ENCODE results near the gene TSSK6.

The TSSK6 gene

GRCh38 chr19:19544257-19544953, 29.1 kb upstream of the TSSK6 start:
- DNase-seq: no peak

GRCh38 chr19:19543640-19544039, 28.3 kb upstream of the TSSK6 start:
- no peak for DNase-seq

DNA sequence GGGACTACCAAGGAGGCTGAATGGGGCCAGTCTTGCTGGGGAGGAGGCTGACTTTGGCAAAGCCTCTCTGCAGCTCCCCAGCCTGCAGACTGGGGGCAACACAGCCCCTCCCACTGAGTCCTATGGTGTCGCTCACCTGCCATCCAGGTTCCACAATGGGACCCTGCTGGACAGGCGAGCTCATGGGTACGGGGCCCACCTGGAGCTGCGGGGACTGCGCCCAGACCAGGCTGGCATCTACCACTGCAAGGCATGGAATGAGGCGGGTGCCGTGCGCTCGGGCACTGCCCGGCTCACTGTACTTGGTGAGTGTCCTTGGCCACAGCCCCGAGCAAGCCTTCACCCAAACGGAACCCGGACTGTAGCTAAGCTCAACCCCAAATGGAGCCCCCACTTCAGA, 27.8 kb upstream of the TSSK6 start:
- no peak for DNase-seq

DNA sequence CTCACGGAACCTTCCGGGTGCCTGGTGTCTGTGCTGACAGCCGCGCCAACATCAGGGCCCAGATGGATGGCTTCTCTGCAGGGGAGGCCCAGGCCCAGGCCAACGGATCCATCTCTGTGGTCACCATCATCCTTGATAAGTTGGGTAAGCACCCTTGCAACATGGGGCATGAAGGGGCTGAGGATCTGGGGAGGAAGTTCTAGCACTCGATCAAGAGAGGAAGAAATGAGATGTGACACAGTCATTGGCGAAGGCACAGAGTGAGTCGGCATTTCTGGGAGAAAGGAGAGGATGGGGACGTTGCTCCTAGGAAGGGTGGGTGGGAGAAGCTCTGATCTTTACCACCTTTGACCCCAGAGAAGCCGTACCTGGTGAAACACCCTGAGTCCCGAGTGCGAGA, 27.2 kb upstream of the TSSK6 start:
- DNase-seq: no peak

- no peak for DNase-seq
These were observed 26.3 kb upstream of the TSSK6 start for GRCh38 chr19:19541616-19542015.

DNA sequence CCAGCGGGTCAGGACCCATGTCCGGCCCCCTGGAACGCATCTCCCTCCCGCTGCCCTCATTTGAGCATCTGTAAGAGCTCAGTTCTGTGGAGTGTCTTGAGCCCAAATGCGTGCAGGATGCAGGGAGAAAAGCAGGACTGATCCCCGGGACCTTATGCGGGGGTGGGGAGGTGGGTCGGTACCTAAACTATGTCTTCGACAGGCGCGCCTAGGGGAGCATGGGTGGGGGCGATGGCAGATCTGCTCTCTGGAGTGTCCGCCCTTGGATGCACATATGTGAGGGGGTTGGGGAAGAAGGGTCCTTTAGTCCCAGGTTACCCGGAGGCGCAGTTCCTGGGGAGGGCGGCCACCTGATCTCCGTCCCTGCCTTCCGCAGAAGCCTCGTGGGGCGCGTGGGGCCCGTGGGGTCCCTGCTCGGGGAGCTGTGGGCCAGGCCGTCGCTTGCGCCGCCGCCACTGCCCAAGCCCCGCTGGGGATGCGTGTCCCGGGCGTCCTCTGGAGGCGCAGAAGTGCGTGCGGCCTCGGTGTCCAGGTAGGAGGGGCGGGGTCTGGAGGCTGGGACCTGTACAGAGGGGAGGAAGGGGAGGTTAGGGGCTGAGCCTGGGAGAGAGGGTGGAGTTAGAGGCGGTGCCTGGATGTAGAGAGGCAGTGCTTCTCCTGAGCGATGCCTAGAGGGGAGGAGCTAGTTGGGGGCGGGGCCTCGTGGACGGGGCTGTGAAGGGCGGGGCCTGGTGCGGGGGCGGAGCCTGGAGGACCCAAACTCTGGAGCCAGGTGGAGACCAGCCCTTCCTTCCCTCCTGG, 25.6 kb upstream of the TSSK6 start:
- DNase-seq: no peak

DNA sequence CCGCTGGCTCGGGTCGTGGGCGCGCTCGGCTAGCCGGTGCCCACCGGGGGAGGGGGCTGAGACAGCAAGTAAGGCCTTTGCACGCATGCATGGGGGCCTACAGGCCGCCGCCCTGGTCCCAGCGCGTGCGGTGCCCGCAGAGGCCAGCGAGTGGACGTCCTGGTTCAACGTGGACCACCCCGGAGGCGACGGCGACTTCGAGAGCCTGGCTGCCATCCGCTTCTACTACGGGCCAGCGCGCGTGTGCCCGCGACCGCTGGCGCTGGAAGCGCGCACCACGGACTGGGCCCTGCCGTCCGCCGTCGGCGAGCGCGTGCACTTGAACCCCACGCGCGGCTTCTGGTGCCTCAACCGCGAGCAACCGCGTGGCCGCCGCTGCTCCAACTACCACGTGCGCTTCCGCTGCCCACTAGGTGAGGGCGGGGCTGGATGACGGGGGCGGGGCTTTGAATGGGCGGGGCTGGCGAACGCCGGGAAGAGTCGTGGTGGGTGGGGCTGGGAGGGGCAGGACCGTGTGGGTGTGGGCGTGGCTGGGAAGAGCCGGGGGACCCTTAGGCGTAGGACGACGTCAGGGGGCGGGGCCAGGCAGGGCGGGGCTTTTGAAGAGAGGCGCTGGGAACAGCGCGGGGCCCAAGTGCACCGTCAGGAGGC, 24.8 kb upstream of the TSSK6 start:
- no peak for DNase-seq

- no peak for DNase-seq
These were observed 24.3 kb upstream of the TSSK6 start for GRCh38 chr19:19539698-19540063.

GRCh38 chr19:19538785-19539166, 23.4 kb upstream of the TSSK6 start:
- DNase-seq: no peak

DNA sequence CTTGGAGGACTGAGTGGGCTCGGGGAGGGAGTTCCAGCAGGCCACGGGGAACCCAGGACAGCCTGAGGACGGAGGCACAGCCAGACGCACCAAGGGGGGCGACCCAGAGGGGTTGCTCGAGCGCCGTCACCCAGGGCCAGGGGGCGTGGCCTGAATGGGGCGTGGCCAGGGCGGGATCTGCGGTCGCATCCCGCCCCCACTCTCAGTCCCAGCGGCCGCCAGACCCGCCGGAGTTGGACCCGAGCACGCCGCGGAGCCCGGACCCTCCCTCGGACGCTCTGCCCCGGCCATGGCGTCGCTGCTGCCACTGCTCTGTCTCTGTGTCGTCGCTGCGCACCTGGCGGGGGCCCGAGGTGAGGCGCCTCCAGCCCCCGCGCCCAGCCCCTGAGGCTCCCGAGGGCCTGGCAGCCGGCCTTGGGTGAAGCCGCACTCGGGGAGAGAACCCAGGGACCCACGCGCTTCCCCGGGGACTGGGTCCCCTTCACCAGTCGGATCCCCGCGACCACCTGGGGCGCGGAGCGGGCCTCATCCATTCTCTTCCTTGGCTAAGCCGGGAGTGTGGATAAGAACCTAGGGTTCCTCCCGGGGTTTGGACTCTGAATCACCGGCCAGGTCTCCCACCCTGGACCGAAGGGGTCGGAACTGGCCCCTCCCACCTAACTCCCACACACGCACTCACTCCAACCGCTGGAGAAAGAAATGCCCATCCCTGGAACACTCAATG, 22.9 kb upstream of the TSSK6 start, which contains the start of gene CILP2:
CILP2 (plus strand) TSS at position 205 of the 724 bp plus-strand sequence; CDS start at position 290, 85 bp downstream.
- no peak for DNase-seq

DNA sequence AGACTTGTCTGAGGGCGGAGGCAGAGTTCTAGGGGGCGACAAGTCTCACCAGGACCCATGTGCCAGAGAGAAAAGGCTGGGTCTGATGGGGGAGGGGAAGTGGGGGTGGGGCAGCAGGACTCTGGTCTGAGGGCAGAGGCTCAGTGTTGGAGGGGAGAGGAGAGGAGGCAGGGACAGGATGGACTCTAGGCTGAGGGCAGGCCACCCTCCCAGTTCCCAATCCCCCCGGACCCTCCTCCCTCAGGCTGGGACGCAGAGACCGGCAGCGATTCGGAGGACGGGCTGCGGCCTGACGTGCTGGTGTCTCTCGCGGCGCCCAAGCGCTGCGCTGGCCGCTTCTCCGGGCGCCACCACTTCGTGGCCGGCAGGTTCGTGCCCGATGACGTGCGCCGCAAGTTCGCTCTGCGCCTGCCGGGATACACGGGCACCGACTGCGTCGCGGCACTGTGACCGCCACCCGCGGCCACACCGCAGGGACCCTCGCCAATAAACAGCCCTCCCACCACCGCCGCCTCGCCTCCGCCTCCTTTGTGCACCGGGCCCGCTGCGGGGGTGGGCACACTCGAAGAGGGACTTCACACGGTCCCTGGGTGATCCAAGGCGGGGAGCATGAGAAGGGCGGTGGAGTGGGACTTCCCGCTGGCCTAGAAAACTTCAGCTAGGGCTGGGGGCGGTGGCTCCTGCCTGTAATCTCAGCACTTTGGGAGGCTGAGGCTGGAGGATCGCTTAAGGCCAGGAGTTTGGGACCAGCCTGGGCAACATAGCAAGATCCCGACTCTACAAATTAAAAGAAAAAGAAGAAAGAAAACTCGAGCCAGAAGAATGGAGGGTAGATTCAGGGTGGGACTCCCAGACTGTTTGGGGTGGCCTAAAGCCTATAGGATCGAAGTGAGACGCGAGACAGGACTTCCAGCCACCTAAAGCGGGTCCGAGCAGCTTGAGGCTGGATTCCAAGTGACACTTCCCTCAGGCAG, 22.0 kb upstream of the TSSK6 start:
- DNase-seq: no peak

- DNase-seq: no peak
These were observed 20.2 kb upstream of the TSSK6 start for GRCh38 chr19:19535311-19536191.

DNA sequence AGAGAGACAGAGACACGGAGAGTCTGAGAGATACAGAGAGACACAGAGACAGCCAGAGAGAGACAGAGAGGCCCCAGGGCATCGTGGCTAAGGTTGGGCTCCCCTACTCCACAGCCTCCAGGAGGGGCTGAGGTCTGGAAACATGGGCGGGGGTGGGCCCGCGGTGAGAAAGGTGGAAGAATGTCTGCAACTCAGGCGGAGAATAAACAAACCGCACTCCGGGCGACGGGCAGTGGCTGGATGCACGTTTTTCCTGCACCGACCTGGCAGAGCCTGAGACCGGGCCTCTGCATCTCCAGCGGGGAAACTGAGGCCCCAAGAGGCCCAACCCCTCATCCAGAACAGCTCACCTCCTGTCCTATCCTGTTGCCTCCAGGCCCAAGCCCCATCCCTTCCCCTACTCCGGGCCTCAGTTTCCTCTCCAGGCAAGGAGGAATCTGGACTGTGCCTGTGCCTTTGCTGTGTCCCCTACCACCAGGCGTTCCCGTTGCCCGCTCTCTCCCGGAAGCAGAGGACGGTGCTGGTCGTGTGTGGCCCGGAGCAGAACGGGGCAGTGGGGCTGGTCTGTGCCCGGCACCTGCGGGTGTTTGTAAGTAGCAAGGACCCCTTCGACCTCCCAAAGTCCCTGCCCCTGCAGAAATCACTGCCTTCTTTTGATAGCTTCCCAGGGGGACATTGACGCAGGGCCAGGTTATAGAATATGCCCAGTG, 19.4 kb upstream of the TSSK6 start:
- DNase-seq: no peak

GRCh38 chr19:19533841-19534240, 18.5 kb upstream of the TSSK6 start:
- DNase-seq: no peak

GRCh38 chr19:19532806-19533701, 17.7 kb upstream of the TSSK6 start:
- no peak for DNase-seq

- DNase-seq: peak; percentile 31 to 51
These were observed 16.8 kb upstream of the TSSK6 start for GRCh38 chr19:19531951-19532805.

- no peak for DNase-seq
These were observed 15.5 kb upstream of the TSSK6 start for GRCh38 chr19:19530889-19531288.

DNA sequence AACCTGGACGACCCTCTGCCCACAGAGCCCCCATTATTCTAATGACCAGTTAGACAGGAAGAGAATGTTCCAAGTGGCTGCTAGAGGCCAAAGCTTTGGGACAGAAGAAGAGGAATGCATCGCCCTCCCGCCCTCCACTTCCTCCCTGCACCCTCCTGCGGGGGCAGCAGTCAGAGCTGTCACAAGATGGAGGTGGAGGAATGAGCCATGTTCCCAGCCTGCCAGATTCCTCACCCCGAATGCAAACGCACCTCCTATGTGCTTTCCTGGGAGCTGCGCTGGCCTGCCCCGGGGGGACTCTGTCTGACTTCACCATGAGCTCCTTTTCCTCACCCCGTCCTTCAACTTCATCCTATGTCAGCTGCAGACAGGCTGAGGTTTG, 15.1 kb upstream of the TSSK6 start:
- no peak for DNase-seq

All from SHP77 (cell line).